CD4-positive, CD25-positive, alpha-beta regulatory T cell (primary cell): ENCODE results near the gene RAB13. TPM values are rescaled to one million over a fixed set of nuclear protein-coding genes. Genes with fewer than 3 reads are reported as not detected.
A peak's percentile ranks its signal among the peaks of the same experiment; 100 is the strongest.
"Not testable (repeated sequence)": the region's sequence is repeated elsewhere in the genome, so short reads cannot be mapped to it uniquely, and the experiment has no call there.

Experiments used
- ATAC-seq, 2 donors: fragments of 150-1000 bp; cut with Tn5 transposase; one replicate each; pipeline ENCODE4 v1.10.0; 2021; ENCODE audit warnings: low read depth in 2 of 2, moderate number of reproducible peaks in 2 of 2, moderate library complexity in 1 of 2
- DNase-seq, 3 donors: peaks; one replicate each; pipeline versions ENCODE4 v3.0.0 to v3.0.0-alpha.2; 2012 to 2022; ENCODE audit warnings: mixed read lengths in 1 of 3
- H3K27ac ChIP-seq: one replicate; pipeline ENCODE4 v1.7.0; 2013; ENCODE audit warnings: mild to moderate bottlenecking, low read length; ENCODE audit not compliant: insufficient read depth, poor library complexity, severe bottlenecking
- H3K27me3 ChIP-seq: one replicate; pipeline ENCODE4 v1.7.0; 2013; ENCODE audit warnings: low read length; ENCODE audit not compliant: control insufficient read depth, insufficient read depth
- H3K36me3 ChIP-seq: one replicate; pipeline ENCODE4 v1.7.0; 2013; ENCODE audit warnings: mild to moderate bottlenecking, low read length, moderate library complexity; ENCODE audit not compliant: control insufficient read depth, insufficient read depth
- H3K4me1 ChIP-seq: 2 replicates; pipeline ENCODE4 v1.7.0; 2013; ENCODE audit warnings: mild to moderate bottlenecking, low read length; ENCODE audit not compliant: insufficient read depth, control insufficient read depth, poor library complexity, severe bottlenecking
- H3K4me3 ChIP-seq: one replicate; pipeline ENCODE4 v1.7.0; 2013; ENCODE audit warnings: low read depth, mild to moderate bottlenecking, low read length, moderate library complexity
- H3K9me3 ChIP-seq, 2 experiments: 1 replicate in 1 of 2; 2 replicates in 1 of 2; pipeline ENCODE4 v1.7.0; 2013; ENCODE audit warnings: low read length in 2 of 2, mild to moderate bottlenecking in 1 of 2, moderate library complexity in 1 of 2; ENCODE audit not compliant: control insufficient read depth in 2 of 2
- H3K27ac Mint-ChIP-seq, 3 donors: one replicate each; pipeline ENCODE4 v1.8.0; 2020 to 2022; ENCODE audit warnings: mild to moderate bottlenecking in 3 of 3, mixed read lengths in 3 of 3, moderate library complexity in 2 of 3
- H3K27me3 Mint-ChIP-seq: one replicate; pipeline ENCODE4 v1.8.0; 2022; ENCODE audit warnings: mild to moderate bottlenecking, mixed read lengths
- H3K36me3 Mint-ChIP-seq: one replicate; pipeline ENCODE4 v1.8.0; 2020; ENCODE audit warnings: mixed read lengths
- H3K4me1 Mint-ChIP-seq, 4 donors: one replicate each; pipeline ENCODE4 v1.8.0; 2020 to 2022; ENCODE audit warnings: mixed read lengths in 4 of 4, mild to moderate bottlenecking in 1 of 4
- H3K4me3 Mint-ChIP-seq, 4 donors: one replicate each; pipeline ENCODE4 v1.8.0; 2020 to 2022; ENCODE audit warnings: mild to moderate bottlenecking in 4 of 4, mixed read lengths in 4 of 4, moderate library complexity in 3 of 4
- H3K9me3 Mint-ChIP-seq, 7 donors: one replicate each; pipeline ENCODE4 v1.8.0; 2020 to 2022; ENCODE audit warnings: mixed read lengths in 7 of 7, mild to moderate bottlenecking in 3 of 7, moderate library complexity in 2 of 7
- polyA plus RNA-seq, 4 donors: library from polyadenylated mRNA; unstranded; fragments of 300-500 nt; fragmentation: Illumina TruSeq; gene quantifications; one replicate each; pipeline ENCODE4 v1.2.3, GENCODE V29; 2021
- total RNA-seq: library from RNA; stranded (reverse); gene quantifications from one replicate; pipeline ENCODE4 v1.2.3, GENCODE V29; 2022

RAB13 gene
- total and polyA plus RNA-seq, 5 donors from 2014 or later: 0.57 TPM; not detected in 4

DNA sequence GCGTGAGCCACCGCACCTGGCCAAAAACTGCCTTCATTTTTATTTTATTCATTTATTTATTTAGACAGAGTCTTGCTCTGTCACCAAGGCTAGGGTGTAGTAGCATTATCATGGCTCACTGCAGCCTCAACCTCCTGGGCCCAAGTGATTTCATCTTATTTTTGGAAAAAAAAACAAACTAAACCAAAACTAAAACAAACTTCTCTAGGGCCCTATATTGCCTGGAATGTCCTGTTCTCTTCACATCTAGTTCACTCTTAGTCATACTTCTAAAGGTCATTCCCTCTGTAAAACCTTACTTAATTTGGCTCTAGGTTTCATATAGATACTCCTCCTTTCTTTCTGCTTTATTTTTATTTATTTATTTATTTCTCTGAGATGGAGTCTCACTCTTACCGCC, 20.0 kb upstream of the RAB13 start:
- H3K9me3 Mint-ChIP-seq: no peaks in the 10 kb centered on the region
- no peaks in the 10 kb centered on the region for H3K36me3 Mint-ChIP-seq
- ATAC-seq (no peak), DNase-seq (no peak)
- peaks cover 5% of the 10 kb centered on the region for H3K27me3 Mint-ChIP-seq
- Histone ChIP-seq H3K9me3 (no peaks in the 10 kb centered on the region), H3K36me3 (no peaks in the 10 kb centered on the region), H3K27me3 (no peaks in the 10 kb centered on the region), H3K27ac (no peak overlapping the region), H3K4me3 (no peak overlapping the region), H3K4me1 (no peaks in the 10 kb centered on the region)
- no peaks in the 10 kb centered on the region for H3K4me1 Mint-ChIP-seq
- H3K4me3 Mint-ChIP-seq: no peak overlapping the region
- no peak overlapping the region for H3K27ac Mint-ChIP-seq

DNA sequence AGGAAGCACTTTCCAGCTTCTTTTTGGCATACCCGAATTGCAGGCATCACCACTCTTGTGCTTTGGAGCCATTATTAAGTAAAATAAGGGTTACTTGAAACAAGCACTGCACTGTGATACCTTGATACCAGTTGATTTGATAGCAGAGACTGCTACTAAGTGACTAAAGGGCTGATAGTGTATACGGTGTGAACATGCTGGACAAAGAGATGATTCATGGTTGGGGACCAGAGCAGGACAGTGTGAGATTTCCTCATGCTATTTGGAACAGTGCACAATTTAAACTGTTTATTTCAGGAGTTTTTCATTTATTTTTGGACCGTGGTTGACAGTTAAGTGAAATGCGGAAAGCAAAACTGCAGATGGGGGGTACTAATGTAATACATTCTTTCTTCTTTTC, 14.3 kb upstream of the RAB13 start:
- ATAC-seq (no peak), DNase-seq (no peak)
- no peak overlapping the region for H3K4me3 Mint-ChIP-seq
- no peaks in the 10 kb centered on the region for H3K9me3 Mint-ChIP-seq
- H3K27me3 Mint-ChIP-seq: no peaks in the 10 kb centered on the region
- H3K27ac Mint-ChIP-seq: peak overlapping the region in 1 of 3 donors; percentile 11
- Histone ChIP-seq H3K36me3 (peaks cover 4% of the 10 kb centered on the region), H3K27ac (no peak overlapping the region), H3K4me3 (no peak overlapping the region), H3K9me3 (no peaks in the 10 kb centered on the region), H3K27me3 (no peaks in the 10 kb centered on the region), H3K4me1 (no peaks in the 10 kb centered on the region)
- peaks cover under 1 to 4% (median 3%) of the 10 kb centered on the region in 4 donors for H3K4me1 Mint-ChIP-seq
- H3K36me3 Mint-ChIP-seq: peaks cover 4% of the 10 kb centered on the region

DNA sequence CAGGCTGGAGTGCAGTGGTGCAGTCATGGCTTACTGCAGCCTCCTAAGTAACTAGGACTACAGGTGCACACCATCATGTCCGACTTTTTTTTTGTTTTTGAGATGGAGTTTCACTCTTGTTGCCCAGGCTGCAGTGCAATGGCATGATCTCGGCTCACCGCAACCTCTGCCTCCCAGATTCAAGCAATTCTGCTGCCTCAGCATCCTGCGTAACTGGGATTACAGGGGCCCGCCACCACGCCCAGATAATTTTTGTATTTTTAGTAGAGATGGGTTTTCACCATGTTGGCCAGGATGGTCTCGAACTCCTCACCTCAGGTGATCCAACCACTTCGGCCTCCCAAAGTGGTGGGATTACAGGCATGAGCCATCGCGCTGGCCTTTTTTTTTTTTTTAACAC, 10.7 kb upstream of the RAB13 start:
- H3K27me3 ChIP-seq, H3K9me3 Mint-ChIP-seq, H3K27me3 Mint-ChIP-seq, H3K9me3 ChIP-seq, H3K27ac ChIP-seq, H3K4me3 ChIP-seq, ATAC-seq, DNase-seq, H3K27ac Mint-ChIP-seq: not testable (repeated sequence)
- Mint-ChIP-seq H3K36me3 (peaks cover 13% of the 10 kb centered on the region), H3K4me1 (peaks cover 8 to 31% (median 13%) of the 10 kb centered on the region in 4 donors), H3K4me3 (peak overlapping the region in 1 of 4 donors; percentile 27)
- Histone ChIP-seq H3K4me1 (peaks cover 21% of the 10 kb centered on the region), H3K36me3 (peaks cover 29% of the 10 kb centered on the region)

DNA sequence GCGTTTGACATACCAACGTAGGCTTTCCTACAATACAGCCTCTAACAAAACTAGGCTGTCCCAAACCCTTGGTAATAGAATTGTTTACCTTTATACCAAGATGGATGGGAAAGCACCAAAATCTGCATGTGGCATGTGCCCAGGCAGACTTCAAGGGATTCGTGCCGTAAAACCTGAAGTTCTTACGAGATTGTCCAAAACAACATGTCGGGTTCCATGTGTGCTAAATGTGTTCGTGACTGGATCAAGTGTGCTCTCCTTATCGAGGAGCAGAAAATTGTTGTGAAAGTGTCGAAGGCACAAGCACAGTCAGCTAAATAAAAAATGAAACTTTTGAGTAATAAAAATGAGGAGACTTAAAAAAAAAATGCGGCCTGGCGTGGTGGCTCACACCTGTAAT, 9.5 kb upstream of the RAB13 start:
- no peak overlapping the region for H3K27ac ChIP-seq
- peak overlapping the region in 1 of 4 donors; percentile 83 for H3K4me3 Mint-ChIP-seq
- H3K4me3 ChIP-seq: no peak overlapping the region
- peaks cover 22% of the 10 kb centered on the region for H3K36me3 Mint-ChIP-seq
- no peak overlapping the region for H3K27ac Mint-ChIP-seq
- no peaks in the 10 kb centered on the region for H3K9me3 ChIP-seq
- peaks cover 29% of the 10 kb centered on the region for H3K4me1 ChIP-seq
- peaks cover 13 to 40% (median 20%) of the 10 kb centered on the region in 4 donors for H3K4me1 Mint-ChIP-seq
- no peak for DNase-seq
- H3K27me3 ChIP-seq: no peaks in the 10 kb centered on the region
- H3K9me3 Mint-ChIP-seq: no peaks in the 10 kb centered on the region
- no peaks in the 10 kb centered on the region for H3K27me3 Mint-ChIP-seq
- no peak for ATAC-seq
- peaks cover 33% of the 10 kb centered on the region for H3K36me3 ChIP-seq

- H3K4me1 ChIP-seq: peaks cover 31% of the 10 kb centered on the region
- H3K27me3 ChIP-seq: no peaks in the 10 kb centered on the region
- peaks cover 17 to 44% (median 24%) of the 10 kb centered on the region in 4 donors for H3K4me1 Mint-ChIP-seq
- H3K9me3 ChIP-seq: no peaks in the 10 kb centered on the region
- H3K4me3 Mint-ChIP-seq: peak overlapping the region in 1 of 4 donors; percentile 83
- H3K36me3 Mint-ChIP-seq: peaks cover 22% of the 10 kb centered on the region
- peaks cover 0 to 1% (median 0%) of the 10 kb centered on the region in 7 donors for H3K9me3 Mint-ChIP-seq
- H3K27me3 Mint-ChIP-seq: peaks cover 4% of the 10 kb centered on the region
- DNase-seq: no peak
- H3K27ac Mint-ChIP-seq: peak overlapping the region in 1 of 3 donors; percentile 48
- no peak for ATAC-seq
- no peak overlapping the region for H3K4me3 ChIP-seq
- peaks cover 33% of the 10 kb centered on the region for H3K36me3 ChIP-seq
- no peak overlapping the region for H3K27ac ChIP-seq
These were observed 9.1 kb upstream of the RAB13 start for GRCh38 chr1:153995202-153995601.

DNA sequence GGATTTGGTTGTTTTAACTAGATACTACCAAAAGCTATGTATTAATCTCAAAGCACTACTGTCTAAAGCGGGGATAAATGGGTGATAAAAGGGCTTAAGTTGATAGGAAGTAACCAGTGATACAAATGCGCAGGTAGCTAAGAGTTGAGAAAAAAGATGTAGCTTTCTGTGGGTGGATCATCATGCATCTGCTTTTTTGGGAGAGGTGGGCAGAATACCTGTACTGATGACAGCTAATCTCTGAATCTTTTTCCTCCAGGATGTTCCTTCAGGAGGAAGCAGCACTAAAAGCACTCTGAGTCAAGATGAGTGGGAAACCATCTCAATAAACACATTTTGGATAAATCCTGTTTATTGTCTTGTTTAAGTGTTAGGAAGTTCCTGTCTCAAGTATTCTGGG, 5.7 kb upstream of the RAB13 start:
- no peak for DNase-seq
- Mint-ChIP-seq H3K27ac (peak overlapping the region; percentile 99 to 100 (median 100)), H3K27me3 (peaks cover 5% of the 10 kb centered on the region), H3K36me3 (peaks cover 22% of the 10 kb centered on the region), H3K4me1 (peaks cover 19 to 52% (median 30%) of the 10 kb centered on the region in 4 donors), H3K4me3 (peak overlapping the region; percentile 88 to 98 (median 96)), H3K9me3 (peaks cover 0 to 1% (median 0%) of the 10 kb centered on the region in 7 donors)
- Histone ChIP-seq H3K27ac (peak overlapping the region; percentile 95), H3K36me3 (peaks cover 33% of the 10 kb centered on the region), H3K4me3 (peak overlapping the region; percentile 100), H3K4me1 (peaks cover 36% of the 10 kb centered on the region), H3K27me3 (no peaks in the 10 kb centered on the region), H3K9me3 (no peaks in the 10 kb centered on the region)
- no peak for ATAC-seq

GRCh38 chr1:153991151-153991630, 5.1 kb upstream of the RAB13 start:
- Histone ChIP-seq H3K4me1 (peaks cover 40% of the 10 kb centered on the region), H3K36me3 (peaks cover 33% of the 10 kb centered on the region), H3K27me3 (no peaks in the 10 kb centered on the region), H3K9me3 (no peaks in the 10 kb centered on the region), H3K4me3 (peak overlapping the region; percentile 100), H3K27ac (peak overlapping the region; percentile 95)
- H3K4me3 Mint-ChIP-seq: peak overlapping the region; percentile 88 to 98 (median 96)
- peaks cover 0 to 2% (median 0%) of the 10 kb centered on the region in 7 donors for H3K9me3 Mint-ChIP-seq
- ATAC-seq: no peak
- H3K27me3 Mint-ChIP-seq: peaks cover 9% of the 10 kb centered on the region
- H3K4me1 Mint-ChIP-seq: peaks cover 21 to 57% (median 33%) of the 10 kb centered on the region in 4 donors
- DNase-seq: no peak
- H3K36me3 Mint-ChIP-seq: peaks cover 22% of the 10 kb centered on the region
- peak overlapping the region; percentile 99 to 100 (median 100) for H3K27ac Mint-ChIP-seq
